Medulla oblongata (tissue), 1 donor: Measurements from ENCODE around the gene TALDO1.
"Not testable (repeated sequence)": the region's sequence is repeated elsewhere in the genome, so short reads cannot be mapped to it uniquely, and the experiment has no call there.

ENCODE experiments used
- DNase-seq: peaks from one replicate; pipeline ENCODE4 v3.0.0-alpha.2; 2015; ENCODE audit errors: extremely low spot score

Gene TALDO1

GRCh38 chr11:737366-737765, 9.9 kb upstream of the TALDO1 start:
- DNase-seq, result peak; percentile 75

DNA sequence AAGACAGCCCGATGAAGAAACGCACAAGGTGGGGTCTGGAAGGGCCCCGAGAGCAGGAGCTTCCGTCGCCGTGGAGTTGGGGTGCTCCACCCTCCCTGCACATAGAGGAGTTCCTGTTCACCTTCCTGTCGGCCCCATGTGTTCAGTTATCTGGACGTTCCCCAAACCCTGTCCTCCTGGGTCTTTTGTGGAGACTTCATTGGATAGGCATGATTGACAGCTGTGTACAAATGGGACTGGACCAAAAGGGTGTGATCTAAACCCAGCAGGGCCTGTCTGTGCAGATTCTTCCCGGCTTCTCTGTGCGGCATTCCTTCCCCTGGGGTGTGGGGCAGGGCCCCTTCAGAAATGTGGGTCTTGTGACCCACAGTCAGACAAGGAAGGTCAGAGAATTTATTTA, 9.4 kb upstream of the TALDO1 start:
- not testable (repeated sequence) for DNase-seq

GRCh38 chr11:742156-742546, 5.1 kb upstream of the TALDO1 start:
- no peak for DNase-seq

DNA sequence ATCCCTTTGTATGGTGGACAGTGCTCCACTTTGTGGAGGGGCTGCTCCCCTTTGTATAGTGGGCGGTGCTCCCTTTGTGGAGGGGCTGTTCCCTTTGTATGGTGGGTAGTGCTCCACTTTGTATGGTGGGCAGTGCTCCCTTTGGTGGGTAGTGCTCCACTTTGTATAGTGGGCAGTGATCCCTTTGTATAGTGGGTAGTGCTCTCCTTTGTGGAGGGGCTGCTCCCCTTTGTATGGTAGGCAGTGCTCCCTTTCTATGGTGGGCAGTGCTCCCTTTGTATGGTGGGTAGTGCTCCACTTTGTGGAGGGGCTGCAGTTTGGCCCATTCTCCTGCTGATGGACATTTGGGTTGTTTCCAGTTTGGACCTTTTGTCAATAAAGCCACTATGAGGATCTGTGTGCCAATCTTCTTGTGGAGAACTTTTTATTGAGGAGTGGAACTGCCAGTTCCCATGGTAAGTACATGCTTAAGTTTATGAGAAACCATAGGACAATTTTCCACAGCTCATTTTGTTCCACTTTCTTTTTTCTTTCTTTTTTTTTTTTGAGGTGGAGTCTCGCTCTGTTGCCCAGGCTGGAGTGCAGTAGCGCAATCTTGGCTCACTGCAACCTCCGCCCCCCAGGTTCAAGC, 4.6 kb upstream of the TALDO1 start:
- no peak for DNase-seq

DNA sequence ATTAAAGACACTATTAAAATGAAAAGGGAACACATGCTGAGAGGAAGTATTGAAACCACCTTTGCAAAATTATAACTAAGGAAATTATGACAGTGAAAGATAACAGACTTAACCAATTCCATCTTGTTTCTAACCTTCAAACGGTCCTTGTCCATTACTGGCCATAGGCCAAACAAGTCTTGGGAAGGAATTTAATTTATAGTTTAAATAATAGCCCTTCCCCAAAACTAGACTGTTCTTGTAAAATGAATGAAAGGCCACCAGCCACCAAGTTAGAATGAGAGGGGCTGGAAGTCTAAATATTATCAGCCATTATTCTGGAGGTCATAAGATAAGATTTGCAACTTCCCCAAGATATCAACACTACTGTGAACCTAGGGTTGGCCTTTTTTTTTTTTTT, 1.8 kb upstream of the TALDO1 start:
- no peak for DNase-seq

DNA sequence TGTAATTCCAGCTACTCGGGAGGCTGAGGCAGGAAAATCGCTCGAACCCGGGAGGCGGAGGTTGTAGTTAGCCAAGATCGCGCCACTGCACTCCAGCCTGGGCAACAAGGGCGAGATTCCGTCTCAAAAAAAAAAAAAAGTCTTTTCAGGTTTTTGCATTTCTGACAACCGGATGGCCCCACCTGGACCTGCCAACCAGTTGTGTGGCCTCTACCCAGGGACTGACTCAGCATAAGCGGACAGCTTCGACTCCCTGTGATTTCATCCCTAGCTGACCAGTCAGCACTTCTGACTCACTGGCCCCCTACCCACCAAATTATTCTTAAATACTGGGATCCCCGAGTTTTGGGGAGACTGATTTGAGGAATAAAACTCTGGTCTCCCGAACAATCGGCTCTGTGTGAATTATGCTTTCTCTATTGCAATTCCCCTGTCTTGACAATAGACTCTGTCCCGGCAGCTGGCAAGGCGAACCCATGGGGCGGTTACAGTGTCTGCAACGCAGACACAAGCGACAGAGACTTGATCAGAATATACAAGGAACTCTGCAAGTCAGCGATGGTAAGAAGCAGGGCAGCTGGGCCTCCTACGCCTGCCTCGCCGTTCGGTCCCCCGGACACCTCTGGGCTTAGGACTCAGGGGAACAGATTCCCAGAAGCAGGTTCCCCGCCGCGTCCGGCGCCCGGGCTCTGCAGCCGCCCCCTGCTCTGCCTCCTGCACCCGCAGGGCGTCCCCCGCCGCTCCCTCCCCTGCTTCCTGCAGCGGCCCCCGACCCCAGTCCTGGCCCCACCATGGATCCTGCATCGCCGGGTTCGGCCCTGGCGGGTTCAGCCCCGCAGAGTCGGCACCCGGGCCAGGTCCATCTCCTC, 741 bp upstream of the TALDO1 start:
- peak; percentile 79 for DNase-seq

GRCh38 chr11:748007-748359, 719 bp downstream of the TALDO1 start:
- no peak for DNase-seq

- no peak for DNase-seq
Observed at GRCh38 chr11:749731-750130, 2.5 kb downstream of the TALDO1 start.

DNA sequence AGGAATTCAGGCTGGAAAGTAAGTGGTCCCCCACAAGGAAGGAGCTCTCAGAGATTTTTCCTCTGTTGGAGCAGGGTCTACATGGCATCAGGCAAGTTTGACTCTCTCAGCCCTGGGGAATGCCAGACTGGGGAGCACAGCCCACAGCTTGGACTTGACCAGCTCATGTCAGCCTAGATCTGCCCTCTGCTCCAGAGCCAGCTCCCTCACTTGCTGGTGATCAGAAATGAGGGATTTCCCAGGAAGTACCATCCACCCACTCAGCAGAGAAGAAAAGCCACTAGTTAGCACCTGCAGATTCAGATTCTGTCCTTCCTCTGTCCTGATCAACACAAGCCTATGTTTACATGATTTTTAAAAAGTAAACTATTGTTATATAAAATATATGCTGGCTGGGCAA, 13.0 kb downstream of the TALDO1 start:
- no peak for DNase-seq

DNA sequence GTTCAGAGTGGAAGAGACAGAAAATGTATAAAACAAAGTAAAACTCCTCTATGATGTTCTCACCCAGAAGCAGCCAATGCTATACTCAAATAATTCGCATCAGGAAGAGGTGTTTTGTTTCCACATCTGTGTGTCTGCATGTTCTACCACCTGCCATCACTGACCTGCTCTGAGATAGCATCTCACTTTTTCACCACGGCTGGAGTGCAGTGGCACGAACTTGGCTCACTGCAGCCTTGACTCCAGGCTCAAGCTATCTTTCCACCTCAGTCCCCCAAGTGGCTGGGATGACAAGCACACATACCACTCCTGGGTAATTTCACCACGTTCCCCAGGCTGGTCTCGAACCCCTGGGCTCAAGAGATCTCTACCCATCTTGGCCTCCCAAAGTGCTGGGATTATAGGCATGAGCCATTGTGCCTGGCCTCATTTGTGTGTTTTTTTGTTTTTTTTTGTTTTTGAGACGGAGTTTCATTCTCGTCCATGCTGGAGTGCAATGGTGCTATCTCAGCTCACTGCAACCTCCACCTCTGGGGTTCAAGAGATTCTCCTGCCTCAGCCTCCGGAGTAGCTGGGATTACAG, 14.4 kb downstream of the TALDO1 start:
- DNase-seq, result no peak

- peak; percentile 70 for DNase-seq
Observed at GRCh38 chr11:762421-763072, 15.3 kb downstream of the TALDO1 start.

DNA sequence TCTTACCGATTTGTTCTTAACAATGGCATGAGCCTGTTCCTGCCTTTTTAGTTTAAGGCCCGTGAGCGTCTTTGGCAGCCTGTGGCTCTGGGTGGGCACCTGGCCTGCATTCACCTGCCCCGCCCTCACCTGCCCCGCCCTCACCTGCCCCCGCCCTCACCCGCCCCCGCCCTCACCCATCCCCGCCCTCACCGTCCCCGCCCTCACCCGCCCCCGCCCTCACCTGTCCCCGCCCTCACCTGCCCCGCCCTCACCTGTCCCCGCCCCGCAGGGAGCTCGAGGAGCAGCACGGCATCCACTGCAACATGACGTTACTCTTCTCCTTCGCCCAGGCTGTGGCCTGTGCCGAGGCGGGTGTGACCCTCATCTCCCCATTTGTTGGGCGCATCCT, 15.8 kb downstream of the TALDO1 start:
- no peak for DNase-seq

GRCh38 chr11:763549-764321, 16.5 kb downstream of the TALDO1 start:
- no peak for DNase-seq

DNA sequence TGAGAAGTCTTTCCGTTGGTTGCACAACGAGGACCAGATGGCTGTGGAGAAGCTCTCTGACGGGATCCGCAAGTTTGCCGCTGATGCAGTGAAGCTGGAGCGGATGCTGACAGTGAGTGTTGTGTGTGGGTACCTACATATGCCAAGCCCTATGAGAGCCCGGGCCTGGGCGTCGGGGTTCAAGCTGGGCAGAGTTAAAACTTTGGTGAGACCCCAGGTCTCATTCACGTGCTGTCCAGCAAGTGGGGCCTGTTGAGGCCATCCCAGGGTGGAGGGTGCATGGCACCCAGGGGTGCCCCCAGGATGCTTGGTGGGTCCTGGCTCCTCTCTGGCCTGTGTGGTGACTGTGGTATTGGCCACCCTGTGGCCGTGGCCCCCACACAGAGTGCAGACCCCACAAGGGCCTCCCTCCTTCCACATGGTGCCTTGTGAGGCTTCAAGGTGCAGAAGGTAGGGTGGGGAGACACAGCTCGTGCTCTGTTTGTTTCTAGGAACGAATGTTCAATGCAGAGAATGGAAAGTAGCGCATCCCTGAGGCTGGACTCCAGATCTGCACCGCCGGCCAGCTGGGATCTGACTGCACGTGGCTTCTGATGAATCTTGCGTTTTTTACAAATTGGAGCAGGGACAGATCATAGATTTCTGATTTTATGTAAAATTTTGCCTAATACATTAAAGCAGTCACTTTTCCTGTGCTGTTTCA, 17.2 kb downstream of the TALDO1 start:
- no peak for DNase-seq

GRCh38 chr11:765025-765801, 17.9 kb downstream of the TALDO1 start:
- peak; percentile 75 for DNase-seq

GRCh38 chr11:765802-766091, 18.5 kb downstream of the TALDO1 start:
- no peak for DNase-seq

DNA sequence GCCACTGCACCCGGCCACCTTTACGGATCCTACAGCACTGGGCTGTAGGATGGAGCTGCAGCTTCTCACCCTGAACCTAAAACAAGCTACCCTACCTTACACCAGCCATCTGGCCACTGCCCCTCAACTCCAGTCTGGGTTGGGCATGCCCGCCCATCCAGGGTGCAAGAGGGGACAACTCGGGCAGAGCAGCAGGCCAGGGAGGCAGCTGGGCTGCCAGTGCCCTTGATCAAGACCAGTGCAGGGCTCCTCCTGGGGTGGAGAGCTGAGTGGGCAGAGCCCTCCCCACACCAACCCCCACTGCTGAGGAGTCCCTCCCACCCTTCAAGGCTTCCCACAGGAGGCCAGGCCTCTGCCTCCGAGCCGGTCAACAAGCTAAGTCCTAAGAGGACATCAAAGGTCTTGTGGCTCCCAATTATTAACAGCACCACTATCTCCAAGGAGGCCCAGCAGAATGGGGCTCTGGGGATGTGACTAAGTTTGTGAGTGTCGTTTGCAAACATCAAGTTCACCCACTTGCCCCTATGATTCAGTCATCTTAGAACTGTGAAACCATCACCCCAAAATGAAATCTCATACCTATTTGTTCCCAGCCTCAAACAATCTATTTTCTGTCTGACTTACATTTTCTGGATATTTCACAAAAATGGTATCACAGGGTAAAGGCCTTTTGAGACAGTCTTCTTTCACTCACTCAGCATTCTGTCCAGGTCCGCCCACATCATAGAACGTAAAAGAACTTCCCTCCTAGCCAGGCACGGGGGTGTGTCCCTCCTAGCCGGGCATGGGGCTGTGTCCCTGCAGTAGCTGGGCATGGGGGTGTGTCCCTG, 19.1 kb downstream of the TALDO1 start:
- no peak for DNase-seq

DNA sequence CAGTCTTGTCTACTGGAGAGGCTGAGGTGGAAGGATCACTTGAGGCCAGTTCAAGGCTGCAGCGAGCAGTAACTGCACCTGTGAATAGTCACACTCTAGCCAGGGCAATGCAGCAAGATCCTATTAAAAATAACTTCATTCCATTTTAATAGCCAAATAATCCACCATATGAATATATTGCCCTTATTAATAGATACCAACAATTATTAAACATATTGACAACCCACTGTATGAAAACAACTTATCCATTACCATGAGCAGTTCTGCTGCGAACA, 19.6 kb downstream of the TALDO1 start:
- no peak for DNase-seq

DNA sequence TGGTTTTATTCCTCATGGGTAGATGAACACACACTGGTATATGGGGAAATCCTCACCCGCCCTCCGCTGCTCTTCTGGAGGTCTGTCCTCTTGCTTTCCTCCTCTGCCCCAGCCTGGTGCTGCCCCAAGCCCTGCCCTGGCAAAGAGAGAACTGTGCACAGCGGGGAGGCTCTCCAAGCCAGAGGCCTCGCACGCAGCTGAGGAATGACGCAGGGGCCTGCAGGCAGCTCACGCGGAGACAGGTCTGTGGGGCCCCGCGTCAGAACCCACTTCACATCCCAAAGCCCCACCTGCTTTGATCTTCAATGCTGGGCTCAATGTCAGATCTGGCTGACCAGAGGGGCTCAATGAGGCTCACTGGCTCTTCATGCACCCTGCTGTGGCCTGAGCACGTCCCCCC, 20.0 kb downstream of the TALDO1 start:
- no peak for DNase-seq
